HG03039 (cell line): Measurements from ENCODE around the gene ELAC1.
"Not testable (repeated sequence)": the region's sequence is repeated elsewhere in the genome, so short reads cannot be mapped to it uniquely, and the experiment has no call there.

ENCODE experiments used
- ATAC-seq: cut with Tn5 transposase; IDR thresholded peaks from one replicate; pipeline ENCODE4 v1.9.1; 2021; ENCODE audit warnings: mild to moderate bottlenecking, moderate library complexity; ENCODE audit not compliant: unreplicated experiment

The ELAC1 gene, protein sequence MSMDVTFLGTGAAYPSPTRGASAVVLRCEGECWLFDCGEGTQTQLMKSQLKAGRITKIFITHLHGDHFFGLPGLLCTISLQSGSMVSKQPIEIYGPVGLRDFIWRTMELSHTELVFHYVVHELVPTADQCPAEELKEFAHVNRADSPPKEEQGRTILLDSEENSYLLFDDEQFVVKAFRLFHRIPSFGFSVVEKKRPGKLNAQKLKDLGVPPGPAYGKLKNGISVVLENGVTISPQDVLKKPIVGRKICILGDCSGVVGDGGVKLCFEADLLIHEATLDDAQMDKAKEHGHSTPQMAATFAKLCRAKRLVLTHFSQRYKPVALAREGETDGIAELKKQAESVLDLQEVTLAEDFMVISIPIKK

DNA sequence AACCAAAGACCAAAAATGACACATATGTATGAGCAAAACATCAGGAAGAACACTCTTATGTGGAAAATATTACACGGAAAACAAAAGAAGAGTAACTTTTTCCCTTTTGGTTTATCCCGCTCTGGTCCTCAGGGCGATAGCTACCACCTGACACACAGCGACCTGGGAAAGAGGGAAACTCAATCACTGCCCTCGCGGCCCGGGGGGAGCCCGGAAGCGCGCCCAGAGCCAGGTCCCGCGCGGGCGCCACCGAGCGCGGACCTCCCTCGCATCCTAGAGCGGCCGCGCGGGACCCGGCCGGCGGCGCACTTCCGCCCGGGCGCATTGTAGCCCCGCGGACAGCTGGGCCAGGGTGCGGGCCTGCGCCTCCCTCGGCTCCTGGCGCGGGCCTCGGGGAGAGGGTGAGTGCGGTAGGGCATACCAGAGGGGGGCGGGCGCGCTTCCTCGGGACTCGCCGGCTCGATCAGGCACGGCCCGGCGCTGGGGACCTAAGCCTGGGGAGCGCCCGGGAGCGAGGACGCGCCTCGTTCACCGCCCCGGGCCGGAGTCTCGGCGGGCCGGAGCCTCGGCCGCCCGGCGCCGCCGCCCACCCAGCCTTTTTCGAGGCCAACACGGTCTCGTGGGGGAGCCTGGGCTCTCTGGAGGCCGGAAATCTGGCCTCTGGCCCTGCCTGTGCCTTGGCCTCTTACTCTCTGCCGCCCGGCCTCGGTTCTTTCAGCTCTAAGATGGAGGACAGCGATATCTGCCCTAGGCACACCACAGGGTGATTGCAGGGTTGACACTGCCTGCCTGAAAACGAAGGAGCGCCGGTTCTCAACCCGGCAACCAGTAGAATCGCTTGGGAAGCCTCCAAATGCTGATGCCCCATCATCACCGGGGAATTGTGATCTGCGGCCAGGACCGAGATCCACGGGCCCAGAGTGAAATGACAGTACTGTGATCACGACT is at the start of gene ELAC1:
TSS of gene ELAC1 (plus strand) at position 327 of the 948 bp plus-strand sequence. CDS start 6,365 bp downstream, outside the sequence.
- peak; percentile 90 for ATAC-seq

DNA sequence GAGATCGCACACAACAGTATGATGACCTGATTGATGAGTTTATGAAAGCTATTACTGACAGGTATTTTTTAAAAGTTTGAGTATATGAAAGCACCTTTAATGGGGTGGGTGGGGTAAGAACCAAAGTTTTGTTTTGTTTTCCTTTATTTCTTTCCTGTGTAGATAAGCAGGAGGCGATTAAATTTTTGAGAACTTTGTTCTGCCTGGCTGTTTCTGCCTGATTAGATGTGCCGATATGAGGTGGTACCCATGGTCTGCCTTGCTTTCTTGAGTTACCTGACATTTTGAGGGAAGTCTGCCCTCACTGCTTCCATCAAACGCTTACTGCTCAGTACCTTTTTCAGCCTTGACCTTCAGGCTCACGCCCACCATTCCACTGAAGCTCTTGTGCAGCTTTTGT is 49.7 kb upstream of the ELAC1 start:
- no peak for ATAC-seq

DNA sequence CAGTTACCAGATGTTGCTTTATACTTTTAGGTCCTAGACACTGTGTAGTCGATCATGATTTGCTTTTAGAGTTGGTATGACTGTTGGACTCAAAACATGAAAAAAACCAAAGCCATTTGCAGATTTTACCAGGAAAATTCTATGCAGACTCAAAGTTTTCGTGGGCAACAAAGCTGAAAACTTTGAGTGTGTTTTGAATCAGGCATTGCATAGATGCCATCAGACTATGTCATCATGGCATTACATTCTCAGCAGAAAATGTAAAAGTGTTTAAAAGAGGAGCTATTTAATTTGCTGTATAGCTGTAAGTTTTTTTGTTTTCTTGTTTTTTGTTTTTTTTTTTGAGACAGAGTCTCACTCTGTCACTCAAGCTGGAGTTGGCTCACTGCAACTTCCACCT is 43.5 kb upstream of the ELAC1 start:
- no peak for ATAC-seq

DNA sequence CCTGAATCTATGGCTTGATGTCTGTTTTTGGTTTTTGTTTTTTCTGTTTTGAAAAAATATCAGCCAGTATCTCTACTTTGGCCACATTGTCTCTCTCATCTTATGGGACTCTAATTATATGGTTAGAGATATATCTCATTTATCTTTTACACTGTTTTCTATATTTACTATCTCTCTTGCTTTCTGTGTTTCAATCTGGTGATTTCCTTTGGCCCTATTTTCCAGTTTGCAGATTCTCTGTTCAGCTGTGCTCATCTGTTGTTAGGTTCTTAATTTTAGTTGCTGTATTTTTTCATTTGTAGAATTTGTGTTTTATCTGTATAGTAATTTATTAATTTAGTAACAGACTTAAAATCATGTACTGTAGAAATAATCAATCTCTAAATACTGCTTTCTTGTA is 41.3 kb upstream of the ELAC1 start:
- ATAC-seq, result no peak

DNA sequence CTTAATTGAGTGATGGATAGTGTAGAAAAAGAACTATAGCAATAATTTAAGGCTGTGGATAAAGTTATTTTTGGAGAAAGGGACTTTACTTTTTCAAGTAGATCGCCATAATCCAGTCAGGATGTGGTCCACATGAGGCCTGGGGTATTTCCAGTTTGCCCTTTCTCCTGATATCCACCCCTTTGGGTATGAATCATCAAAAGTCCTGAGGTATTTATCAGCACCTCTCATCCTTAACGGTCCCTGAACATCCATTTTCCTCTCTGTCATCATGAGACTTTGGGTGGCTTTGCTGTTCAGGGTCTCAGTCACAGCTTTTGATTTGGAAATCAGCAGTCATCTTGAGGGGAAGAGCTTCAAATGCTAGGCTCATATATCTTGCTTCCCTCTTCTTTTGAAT is 39.3 kb upstream of the ELAC1 start:
- no peak for ATAC-seq

DNA sequence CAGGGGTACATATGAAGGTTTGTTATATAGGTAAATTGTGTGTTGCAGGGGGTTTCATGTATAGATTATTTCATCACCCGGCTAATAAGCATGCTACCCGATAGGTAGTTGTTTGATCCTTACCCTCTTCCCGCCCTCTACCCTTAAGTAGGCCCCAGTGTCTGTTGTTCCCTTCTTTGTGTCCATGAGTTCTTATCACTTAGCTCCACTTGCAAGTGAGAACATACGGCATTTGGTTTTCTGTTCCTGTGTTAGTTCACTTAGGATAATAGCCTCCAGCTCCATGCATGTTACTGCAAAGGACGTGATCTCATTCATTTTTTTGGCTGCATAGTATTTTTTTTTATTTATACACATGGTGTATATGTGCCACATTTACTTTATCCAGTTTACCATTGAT is 34.2 kb upstream of the ELAC1 start:
- no peak for ATAC-seq

DNA sequence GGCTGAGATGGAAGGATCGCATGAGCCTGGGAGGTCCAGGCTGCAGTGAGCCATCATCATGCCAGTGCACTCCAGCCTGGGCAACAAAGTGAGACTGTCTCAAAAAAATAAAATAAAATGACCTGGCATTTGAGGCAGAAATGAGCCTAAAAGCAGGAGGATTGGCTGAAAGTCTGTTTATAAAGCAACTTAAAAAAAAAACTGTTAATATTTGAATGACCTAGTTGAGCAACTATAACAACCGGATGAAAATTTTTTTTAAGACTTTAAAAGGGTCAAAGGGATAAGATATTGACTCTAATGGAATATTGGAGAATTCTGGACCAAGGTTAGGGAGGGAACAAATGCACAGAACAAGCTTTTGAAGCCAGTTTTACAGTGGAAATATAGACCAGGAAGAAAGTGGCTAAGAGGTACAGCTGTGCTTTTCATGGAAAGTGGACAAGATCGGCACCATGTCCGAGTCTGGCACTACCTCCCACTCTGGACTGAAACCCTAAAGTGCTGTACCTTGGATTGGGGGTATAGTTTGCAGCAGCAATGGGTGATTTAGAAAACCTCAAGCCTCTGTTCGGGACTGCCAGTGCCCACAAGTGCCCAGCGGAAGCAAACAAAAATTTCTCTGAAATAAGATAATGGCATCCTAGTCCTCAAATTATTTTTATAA is 33.2 kb upstream of the ELAC1 start:
- ATAC-seq, result no peak

DNA sequence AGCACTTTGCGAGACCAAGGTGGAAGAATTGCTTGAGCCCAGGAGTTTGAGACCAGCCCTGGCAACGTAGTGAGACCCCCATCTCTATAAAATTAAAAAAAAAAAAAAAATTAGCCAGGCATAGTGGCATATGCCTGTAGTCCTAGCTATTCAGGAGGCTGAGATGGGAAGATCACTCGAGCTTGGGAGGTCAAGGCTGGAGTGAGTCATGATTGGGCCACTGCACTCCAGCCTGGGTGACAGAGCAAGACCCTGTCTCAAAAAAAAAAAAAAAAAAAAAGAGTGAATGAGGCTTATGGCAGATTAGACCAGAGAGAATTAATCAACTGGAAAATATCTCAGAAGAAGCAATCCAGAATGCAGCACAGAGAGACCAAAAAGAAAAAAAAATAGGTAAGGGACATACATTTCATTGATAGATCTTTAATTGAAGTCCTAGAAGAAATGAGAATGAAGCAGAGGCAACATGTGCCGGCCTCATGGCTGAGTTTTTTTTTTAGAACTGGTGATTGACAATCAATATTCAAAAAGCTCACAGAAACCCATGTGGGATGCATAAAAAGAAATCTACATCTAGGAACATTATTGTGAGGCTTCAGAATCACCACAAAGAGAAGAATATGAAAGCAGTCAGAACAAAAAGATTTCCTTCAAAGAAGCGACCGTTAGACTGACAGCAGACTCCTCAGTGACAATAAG is 32.2 kb upstream of the ELAC1 start:
- ATAC-seq, result no peak

DNA sequence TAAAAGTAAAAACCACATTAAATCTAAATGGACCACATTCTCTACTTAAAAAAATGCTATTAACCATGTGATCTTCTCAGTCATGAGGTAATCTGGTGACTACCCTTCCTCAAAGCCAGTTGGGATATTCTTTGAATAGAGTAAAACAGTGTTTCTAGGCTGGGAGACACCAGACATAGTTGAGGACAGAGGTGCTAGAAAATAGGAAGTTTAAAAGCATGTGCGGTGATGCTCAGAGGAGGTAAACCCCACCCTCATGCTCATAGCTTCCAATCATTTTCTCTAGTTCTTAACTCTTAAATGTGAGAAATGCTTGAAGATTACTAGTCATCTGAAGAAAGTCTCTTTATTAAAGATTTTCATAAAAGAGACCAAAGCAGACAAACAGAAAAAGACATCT is 30.7 kb upstream of the ELAC1 start:
- no peak for ATAC-seq

DNA sequence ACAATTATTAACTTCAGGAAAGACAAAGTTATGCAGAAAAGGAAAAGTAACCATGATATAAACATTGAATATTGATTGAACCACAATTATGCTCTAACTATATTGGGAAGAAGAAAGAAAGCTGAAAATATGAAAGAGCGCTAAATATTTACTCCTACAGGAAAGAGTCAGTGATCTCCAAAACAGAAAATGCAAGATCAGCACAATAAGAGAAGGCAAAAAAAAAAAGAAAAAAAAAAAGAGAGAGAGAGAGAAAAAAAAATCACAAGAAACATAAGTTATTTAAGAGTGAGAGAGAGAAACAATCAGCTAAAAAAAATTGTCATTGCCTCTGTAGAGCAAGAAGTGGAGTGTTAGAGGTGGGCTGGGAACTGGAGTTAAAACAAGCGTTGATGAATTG is 28.9 kb upstream of the ELAC1 start:
- no peak for ATAC-seq

DNA sequence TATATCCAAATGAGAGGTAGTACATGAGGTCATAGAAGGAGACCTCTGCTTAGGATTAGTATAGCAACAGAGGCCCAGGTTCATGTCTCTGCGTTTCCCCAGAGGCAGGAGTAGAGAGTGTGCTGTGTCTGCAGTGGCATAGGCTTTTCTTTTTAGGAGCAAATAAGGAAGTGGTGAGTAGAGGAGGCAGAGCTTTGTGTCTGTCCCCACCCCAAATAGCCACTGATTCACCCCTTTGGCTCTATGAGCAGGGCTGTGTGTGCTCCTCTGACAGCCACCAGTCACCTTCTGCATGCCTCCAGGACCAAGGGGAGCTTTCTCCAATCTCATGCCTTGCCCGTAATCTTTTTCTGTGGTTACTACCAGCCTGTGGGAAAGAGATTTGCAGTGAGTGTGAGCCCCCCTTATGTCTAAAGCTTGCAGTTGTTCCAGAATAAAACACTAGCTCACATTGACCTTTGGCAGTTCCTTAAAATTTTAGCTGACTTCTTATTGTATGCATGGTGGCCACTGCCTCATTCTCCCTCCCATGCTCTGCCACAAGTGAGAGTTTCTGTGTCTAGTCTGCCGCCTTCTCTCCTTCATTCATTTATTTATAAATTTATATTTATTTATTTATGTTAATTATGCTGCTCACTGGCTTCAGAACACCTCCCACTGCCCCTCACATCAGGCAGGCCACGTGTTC is 23.5 kb upstream of the ELAC1 start:
- no peak for ATAC-seq

DNA sequence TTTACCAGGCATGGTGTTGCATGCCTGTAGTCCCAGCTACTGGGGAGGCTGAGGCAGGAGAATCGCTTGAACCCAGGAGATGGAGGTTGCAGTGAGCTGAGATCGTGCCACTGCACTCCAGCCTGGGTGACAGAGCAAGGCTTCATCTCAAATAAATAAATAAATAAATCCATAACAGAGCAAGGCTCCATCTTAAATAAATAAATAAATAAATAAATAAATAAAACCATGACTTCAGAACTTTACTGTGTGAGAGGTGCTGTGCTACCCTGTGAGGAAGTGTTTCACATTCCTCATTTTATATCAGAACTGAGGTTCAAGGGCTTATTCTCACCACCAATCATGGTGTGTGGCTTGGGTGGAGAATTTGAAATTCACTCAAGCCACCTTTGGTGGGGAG is 21.9 kb upstream of the ELAC1 start:
- ATAC-seq, result not testable (repeated sequence)

DNA sequence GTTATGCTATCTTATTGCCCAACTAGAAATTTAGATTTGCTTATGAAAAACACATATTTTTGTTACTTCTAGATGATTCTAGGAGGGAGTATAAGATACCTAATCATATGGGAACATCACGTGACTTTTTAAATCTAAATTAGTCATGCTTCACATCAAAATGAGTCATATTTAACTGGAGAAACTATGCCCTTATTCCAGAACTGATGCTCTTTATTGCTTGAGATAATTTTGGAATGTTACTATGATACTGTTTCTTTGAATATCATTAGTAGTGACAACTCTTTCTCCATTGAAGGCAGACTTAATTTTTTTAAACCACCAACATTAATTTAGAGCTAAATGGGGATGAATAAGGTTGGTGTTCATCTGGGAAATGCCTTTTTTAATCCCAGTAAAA is 19.9 kb upstream of the ELAC1 start:
- no peak for ATAC-seq

DNA sequence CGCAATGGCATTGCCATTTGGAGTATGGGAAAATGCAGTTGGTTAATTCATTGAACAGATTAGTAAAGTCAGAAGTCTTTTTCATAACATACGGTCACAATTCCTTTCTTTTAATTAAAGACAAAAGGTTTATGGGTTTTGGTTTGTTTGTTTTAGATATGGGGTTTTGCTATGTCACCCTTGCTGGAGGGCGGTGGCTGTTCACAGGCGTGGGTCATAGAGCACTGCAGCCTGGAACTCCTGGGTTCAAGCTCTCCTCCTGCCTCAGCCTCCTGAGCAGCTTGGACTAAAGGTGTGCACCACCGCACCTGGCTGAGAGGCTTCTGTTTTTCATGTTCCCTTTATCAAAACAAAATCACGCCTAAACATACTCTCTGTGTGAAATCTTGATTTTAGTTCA is 18.7 kb upstream of the ELAC1 start:
- ATAC-seq, result no peak

DNA sequence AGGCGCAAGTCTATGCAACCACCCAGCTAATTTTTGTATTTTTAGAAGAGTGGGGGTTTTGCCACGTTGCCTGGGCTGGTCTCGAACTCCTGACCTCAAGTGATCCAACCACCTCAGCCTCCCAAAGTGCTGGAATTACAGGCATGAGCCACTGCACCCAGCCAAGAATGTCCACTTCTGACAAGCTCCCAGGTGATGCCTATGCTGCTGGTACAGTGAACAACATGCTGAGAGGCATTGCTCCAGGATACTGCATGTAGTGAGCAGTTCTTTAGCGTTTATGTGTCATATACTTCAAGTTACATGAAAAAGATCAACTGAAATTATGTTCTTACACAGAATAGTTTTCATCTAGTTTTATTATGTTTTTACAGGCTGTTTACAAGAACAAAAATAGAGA is 17.2 kb upstream of the ELAC1 start:
- no peak for ATAC-seq

DNA sequence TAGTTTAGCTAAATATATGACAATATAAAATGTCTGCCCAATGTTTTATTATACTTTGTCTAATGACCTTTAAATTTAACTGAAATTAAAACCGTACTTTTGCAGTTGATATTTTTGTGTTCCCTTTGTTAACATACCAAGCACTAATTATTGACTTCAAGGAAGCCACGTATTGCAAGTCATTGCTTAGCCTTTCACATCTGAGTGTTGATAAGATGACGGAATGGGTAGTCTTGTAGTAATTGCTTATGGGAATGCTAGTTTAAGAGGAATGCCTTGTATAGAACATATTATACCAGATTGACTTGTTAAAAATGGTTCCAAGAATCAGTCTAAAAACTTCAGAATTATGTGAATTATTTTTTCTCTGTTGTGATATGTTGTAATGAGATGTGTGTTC is 14.0 kb upstream of the ELAC1 start:
- no peak for ATAC-seq

DNA sequence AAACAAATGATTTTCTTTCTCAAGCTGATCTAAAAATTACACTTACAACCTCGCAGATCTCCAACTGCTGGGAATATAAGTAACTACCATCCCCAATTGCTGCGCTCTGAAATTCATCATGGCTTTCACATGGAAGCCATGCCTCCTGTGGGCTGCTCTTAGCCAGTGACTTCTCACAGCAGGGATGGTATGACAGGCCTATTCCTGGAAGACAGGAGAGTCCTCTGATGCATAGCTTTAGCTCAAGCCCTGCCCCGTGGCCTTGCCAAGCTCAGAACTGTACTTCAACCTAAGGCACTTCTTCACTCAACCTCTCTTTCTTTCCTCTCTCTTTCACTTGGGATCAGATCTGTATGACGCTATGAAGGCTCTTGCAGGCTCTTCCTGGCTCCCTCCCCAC is 12.6 kb upstream of the ELAC1 start:
- ATAC-seq, result no peak

DNA sequence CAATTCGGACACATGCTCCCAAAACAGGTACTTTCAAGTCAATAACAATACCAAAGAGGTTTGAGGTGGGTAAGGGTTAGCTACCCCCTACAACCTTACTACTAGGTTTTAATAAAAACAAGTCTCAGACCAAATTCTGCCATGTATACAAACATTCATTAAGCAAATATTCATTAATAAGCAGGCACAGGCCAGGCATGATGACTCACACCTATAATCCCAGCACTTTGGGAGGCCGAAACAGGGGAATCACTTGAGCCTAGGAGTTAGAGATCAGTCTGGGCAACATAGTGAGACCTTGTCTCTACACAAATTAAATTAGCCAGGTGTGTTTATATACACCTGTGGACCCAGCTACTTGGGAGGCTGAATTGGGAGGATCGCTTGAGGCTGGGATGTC is 11.7 kb upstream of the ELAC1 start:
- ATAC-seq, result no peak

DNA sequence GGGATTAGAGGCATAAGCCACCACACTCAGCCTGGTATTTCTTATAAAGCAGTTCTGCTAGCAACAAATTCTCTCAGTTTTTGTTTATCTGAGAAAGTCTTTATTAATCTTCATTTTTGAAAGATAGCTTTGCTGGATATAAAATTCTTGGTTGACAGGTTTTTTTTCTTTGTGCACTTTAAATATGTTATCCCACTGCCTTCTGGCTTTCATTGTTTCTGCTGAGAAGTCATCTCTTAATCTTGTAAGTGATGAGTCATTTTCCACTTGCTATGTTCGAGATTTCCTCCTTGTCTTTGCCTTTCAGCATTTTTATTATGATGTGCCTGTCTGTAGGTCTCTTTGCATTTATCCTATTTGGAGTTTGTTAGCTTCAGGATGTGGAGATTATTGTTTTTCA is 5.9 kb upstream of the ELAC1 start:
- ATAC-seq, result no peak

DNA sequence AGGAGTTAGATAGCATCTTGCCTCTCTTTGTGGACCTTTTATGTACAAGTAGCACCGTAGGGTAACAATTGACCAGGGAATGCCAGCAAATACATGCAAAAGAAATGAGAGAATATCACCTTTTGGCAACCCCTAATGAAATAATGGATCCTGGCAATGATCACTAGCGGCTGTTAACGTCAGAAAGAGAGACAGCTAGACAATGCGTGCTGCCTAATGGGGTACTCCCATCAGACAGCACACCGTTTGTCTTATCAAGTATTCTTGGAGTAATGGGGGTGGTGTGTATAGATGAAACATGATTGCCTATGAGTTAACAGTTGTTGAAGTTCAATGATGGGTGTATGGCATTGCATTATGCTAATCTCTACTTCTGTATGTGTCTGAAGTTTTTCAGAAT is 1.6 kb downstream of the ELAC1 start:
- no peak for ATAC-seq
